Suppressor macrophage treated with lipopolysaccharide for 4 hours (primary cell): ENCODE data around the gene ACBD6.

Source experiments
- DNase-seq: peaks from one replicate; pipeline ENCODE4 v3.0.0-alpha.2; 2020

ACBD6 gene

GRCh38 chr1:180253585-180254495, 248.5 kb downstream of the ACBD6 start:
- no peak for DNase-seq

DNA sequence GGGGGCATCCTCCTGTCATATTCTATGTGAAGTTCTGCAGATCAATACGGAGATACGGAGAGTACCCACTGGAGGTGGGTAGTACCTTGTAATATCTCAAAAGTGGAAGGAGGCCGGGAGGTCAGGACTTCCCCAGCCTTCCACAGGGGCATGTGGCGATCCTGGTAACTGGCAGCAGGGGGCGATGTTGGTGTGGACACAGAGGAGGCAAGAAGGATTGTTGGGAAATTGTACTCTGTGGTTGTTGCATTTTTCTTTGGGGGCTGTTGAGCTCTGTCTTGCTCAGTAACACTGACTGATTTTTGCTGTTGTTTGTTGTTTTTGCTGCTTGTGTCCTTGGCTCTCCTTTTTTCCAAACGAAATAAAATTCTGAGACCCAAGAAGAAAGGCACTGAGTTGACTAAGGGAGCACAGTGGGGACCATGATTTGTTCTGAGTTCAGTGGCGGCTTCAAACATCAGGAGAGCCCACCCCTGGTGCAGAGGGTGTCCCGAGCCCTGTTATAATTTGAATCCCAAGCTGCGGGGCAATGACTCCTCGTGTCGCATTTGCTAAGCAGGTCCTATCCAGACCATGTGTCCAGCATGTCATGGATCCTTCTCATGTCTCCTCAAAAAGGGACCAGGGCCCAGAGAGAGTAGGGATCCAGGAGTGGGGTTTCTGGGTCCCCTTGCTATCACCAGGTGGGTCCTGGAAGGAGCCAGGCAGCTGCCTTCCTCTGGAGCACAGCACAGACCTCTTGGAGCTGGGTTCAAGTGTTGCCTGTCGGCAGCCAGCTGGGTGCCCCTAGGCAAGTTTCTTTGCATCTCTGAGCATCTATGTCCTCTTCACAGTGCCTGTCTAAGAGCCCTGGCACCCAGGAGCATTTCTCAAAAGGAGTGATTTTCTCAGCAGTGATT, 249.5 kb downstream of the ACBD6 start:
- DNase-seq = peak; percentile 92

GRCh38 chr1:180251526-180252305, 250.7 kb downstream of the ACBD6 start:
- DNase-seq = no peak

DNA sequence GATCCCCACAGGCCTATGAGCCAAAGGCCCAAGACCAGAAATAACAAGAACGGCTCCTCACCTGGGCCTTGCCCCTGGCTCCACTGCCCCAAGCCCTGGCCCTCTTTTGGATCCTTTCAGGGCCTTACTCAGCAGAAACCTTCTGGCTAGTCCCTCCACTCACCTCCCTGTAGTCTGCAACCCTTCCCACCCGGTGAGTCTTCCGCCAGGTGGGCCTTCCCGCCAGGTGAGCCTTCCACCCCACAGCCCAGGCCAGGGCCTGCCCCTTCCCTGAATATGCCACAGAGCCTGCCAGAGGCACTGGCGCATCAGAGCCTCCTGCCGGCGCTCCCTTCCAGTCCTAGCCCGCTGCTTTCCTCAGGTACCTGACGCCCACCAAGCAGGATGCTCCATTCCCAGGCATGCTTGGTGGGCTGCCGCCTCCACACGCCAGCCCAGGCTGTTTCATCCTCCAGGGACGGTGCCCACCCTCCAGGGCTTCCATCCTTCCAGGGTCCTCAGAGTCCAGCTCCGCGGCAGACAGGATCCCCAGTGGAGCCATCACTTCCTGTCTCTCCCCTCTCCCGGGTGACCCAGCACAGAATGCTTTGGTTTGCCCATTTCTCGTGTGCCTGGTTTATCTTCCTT, 251.4 kb downstream of the ACBD6 start:
- DNase-seq = no peak

DNA sequence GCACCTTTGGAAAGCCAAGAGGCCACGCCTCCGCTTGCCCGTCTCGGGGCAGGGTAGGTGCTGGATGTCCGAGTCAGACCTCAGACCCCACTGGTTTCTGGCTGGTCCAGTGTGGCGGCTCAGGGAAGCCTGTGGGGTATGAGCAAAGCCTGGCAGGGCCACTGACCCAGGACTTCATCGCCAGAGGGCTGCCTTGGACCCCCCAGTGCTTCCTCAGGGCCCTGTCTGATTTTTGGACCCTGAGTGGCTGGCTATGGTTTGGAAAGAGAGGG, 251.9 kb downstream of the ACBD6 start:
- no peak for DNase-seq

GRCh38 chr1:180249725-180250498, 252.5 kb downstream of the ACBD6 start:
- no peak for DNase-seq

GRCh38 chr1:180248731-180249681, 253.4 kb downstream of the ACBD6 start:
- no peak for DNase-seq

- no peak for DNase-seq
These were observed 254.2 kb downstream of the ACBD6 start for GRCh38 chr1:180248176-180248575.

- DNase-seq = no peak
These were observed 254.8 kb downstream of the ACBD6 start for GRCh38 chr1:180247580-180247979.

DNA sequence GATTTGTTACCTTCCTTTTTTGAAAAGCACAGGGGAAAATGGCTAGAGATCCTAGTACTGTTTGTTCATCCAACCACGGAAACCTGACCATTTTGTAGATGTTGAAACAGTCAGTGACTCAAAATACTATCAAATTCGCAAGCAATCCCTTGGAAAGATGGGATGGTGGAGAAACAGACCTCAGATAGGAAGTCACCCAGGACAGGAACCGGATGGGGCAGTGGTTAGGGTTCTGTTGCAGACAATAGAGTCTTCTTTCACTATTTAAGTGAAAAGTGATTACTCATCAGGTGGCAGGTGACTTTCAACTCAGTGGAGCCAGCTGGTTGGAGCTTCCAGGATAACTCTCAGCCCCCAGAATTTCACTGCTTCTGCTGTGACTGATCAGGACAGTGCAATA, 255.3 kb downstream of the ACBD6 start:
- DNase-seq = no peak

DNA sequence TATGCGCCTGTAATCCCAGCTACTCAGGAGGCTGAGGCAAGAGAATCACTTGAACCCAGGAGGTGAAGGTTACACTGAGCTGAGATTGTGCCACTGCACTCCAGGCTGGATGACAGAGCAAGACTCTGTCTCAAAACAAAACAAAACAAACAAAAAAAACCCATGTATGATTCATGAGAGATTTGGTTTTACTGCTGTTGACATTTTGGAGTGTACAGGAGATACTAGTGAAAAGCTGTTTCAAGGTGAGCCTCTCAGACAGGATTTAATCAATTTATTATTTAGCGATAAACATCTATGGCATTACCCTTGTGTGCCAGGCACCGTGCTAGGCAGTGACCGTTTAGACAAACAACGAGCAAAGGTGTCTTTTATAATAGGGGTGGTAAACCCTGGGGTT, 255.8 kb downstream of the ACBD6 start:
- DNase-seq = no peak

- no peak for DNase-seq
These were observed 257.5 kb downstream of the ACBD6 start for GRCh38 chr1:180244840-180245239.

- no peak for DNase-seq
These were observed 258.7 kb downstream of the ACBD6 start for GRCh38 chr1:180243517-180244221.

GRCh38 chr1:180241716-180242544, 260.4 kb downstream of the ACBD6 start:
- no peak for DNase-seq

DNA sequence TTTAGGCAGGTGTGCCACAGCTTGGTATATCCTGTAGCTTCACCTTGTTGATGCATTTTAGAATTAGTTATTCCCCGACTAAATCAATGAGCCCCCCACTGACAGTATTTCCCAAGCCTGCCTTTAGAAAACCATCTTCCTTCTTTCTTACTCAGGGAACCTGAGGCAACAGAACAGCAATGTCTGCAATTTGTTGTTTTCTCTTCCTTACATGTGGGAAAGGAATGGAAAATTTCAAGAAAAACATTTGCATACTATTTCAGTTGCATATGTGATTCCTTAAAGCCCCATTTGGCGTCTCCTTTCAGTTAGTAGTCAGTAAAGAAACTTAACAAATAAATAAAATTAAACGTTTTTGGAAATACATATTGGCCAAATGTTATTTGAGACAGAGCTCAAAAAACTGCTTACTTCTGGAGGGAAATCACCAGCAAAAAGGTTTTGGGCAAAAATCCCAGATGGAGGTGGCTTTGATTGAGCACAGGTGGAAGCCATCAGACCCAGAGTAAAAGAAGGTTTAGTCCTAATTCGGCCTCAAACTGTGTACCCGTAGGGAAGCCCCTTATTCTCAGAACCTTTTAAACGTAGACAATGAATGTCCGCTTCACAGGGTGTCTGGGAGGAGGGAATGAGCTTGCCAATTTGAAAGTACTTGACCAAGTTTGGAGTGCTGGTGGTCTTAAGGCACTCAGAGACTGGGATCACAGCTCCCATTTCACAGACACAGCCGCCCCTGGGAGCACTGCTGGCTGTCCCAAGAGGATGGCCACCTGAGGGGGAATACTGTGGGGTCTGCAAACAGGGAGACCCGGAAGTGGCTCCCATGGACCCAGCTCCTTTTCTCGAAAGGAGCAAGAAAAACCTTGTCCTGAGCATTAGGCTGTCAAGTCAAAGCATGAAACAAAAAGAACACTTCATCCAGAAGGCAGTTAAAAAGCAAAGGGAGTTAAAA, 263.0 kb downstream of the ACBD6 start:
- DNase-seq = no peak

- DNase-seq = no peak
These were observed 263.7 kb downstream of the ACBD6 start for GRCh38 chr1:180238675-180239074.
